GM12874 (cell line): ENCODE results near the gene GRK6.
A peak's percentile ranks its signal among the peaks of the same experiment; 100 is the strongest.

Source experiments
- CTCF ChIP-seq: IDR thresholded peaks from 2 replicates; pipeline ENCODE4 v1.5.1; 2011; ENCODE audit warnings: low read depth, mild to moderate bottlenecking, control low read depth, low read length, moderate library complexity; ENCODE audit not compliant: insufficient read depth

Gene GRK6

GRCh38 chr5:177385720-177386119 lies 40.8 kb upstream of the GRK6 start:
- TF ChIP-seq CTCF, result no peak

GRCh38 chr5:177386542-177386941 lies 39.9 kb upstream of the GRK6 start:
- TF ChIP-seq CTCF, result no peak

- TF ChIP-seq CTCF, result no peak
Observed at GRCh38 chr5:177387405-177387804, 39.1 kb upstream of the GRK6 start.

- TF ChIP-seq CTCF, result no peak
Observed at GRCh38 chr5:177388521-177389052, 37.9 kb upstream of the GRK6 start.

- no peak for TF ChIP-seq CTCF
Observed at GRCh38 chr5:177389241-177390169, 37.0 kb upstream of the GRK6 start.

GRCh38 chr5:177390363-177391300 lies 35.8 kb upstream of the GRK6 start:
- TF ChIP-seq CTCF, result peak; percentile 93

- TF ChIP-seq CTCF, result no peak
Observed at GRCh38 chr5:177392765-177393164, 33.7 kb upstream of the GRK6 start.
